GM19035 (cell line): Measurements from ENCODE around the gene HLCS.

ENCODE experiments used
- ATAC-seq: cut with Tn5 transposase; IDR thresholded peaks from one replicate; pipeline ENCODE4 v1.9.1; 2021; ENCODE audit not compliant: unreplicated experiment

HLCS gene

GRCh38 chr21:36915696-36916245 is 50.7 kb downstream of the HLCS start:
- no peak for ATAC-seq

GRCh38 chr21:36915014-36915695 is 51.3 kb downstream of the HLCS start:
- ATAC-seq: no peak

GRCh38 chr21:36914244-36915013 is 52.0 kb downstream of the HLCS start:
- no peak for ATAC-seq

GRCh38 chr21:36913247-36914169 is 53.0 kb downstream of the HLCS start:
- ATAC-seq: no peak

GRCh38 chr21:36910581-36911307 is 55.7 kb downstream of the HLCS start:
- no peak for ATAC-seq

- ATAC-seq: no peak
Observed at GRCh38 chr21:36909901-36910561, 56.4 kb downstream of the HLCS start.

GRCh38 chr21:36909423-36909822 is 57.0 kb downstream of the HLCS start:
- ATAC-seq: no peak

GRCh38 chr21:36908260-36908908 is 58.1 kb downstream of the HLCS start:
- ATAC-seq: no peak

GRCh38 chr21:36904093-36904666 is 62.3 kb downstream of the HLCS start:
- no peak for ATAC-seq

GRCh38 chr21:36902793-36903192 is 63.7 kb downstream of the HLCS start:
- no peak for ATAC-seq

GRCh38 chr21:36902331-36902730 is 64.1 kb downstream of the HLCS start:
- no peak for ATAC-seq

GRCh38 chr21:36901575-36901974 is 64.9 kb downstream of the HLCS start:
- no peak for ATAC-seq

- ATAC-seq: no peak
Observed at GRCh38 chr21:36893581-36893980, 72.9 kb downstream of the HLCS start.

- ATAC-seq: no peak
Observed at GRCh38 chr21:36892201-36892600, 74.3 kb downstream of the HLCS start.

GRCh38 chr21:36891692-36892091 is 74.8 kb downstream of the HLCS start:
- ATAC-seq: no peak

- ATAC-seq: no peak
Observed at GRCh38 chr21:36891121-36891520, 75.3 kb downstream of the HLCS start.

GRCh38 chr21:36890086-36890485 is 76.4 kb downstream of the HLCS start:
- ATAC-seq: no peak

- no peak for ATAC-seq
Observed at GRCh38 chr21:36889401-36889800, 77.1 kb downstream of the HLCS start.

- no peak for ATAC-seq
Observed at GRCh38 chr21:36888466-36888865, 78.0 kb downstream of the HLCS start.
